HG03095 (cell line): ENCODE measurements around the gene CATSPERE.
A peak's percentile ranks its signal among the peaks of the same experiment; 100 is the strongest.

Experiments used
- ATAC-seq: cut with Tn5 transposase; IDR thresholded peaks from one replicate; pipeline ENCODE4 v1.9.1; 2021; ENCODE audit warnings: moderate library complexity; ENCODE audit not compliant: unreplicated experiment

The CATSPERE gene

DNA sequence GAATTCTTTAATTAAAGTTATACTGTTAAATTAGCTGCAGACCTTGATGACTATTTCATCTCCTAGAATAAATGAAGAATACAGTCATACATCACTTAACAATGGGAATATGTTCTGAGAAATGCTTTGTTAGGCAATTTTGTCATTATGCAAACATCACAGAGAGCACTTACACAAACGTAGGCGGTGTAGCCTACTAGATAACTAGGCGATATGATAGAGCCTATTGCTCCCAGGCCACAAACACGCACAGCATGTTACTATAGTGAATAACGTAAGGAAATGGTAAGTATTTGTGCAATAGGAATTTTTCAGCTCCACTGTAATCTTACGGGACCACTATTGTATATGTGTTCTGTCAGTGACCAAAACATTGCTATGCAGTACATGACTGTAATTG, 154.2 kb downstream of the CATSPERE start:
- no peak for ATAC-seq

DNA sequence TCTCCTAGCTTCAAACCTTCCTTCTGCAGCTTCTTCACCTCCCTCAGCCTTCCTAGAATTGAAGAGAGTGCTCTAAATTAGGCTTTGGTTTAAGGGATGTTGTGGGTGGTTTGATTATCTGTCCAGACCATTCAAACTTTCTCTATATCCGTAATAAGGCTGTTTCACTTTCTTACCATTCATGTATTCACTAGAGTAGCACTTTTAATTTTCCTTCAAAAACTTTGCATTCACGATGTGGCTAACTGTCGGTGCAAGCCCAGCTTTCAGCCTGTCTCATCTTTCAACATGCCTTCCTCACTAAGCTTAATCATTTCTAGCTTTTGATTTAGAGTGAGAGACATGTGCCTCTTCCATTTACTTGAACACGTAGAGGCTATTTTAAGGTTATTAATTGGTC, 165.6 kb downstream of the CATSPERE start:
- ATAC-seq, result no peak

DNA sequence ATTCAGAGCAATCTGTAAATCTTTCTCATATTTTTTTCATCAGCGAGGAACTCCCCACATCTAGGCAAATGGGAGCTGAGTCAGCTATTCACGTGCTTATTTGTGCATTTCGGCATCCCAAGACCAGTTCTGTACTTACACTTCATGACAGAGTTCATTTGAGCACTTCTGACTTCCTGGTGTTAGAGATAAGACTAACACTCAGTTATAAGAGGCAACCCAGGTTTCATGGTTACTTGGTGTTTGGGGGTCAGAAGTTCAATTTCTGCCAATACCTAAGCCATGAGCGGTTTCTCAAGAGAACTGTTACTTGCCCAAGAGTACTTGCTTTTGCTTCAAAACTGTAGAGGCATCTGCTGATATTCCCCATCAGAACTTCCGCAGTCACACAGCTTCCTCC, 167.7 kb downstream of the CATSPERE start:
- no peak for ATAC-seq

DNA sequence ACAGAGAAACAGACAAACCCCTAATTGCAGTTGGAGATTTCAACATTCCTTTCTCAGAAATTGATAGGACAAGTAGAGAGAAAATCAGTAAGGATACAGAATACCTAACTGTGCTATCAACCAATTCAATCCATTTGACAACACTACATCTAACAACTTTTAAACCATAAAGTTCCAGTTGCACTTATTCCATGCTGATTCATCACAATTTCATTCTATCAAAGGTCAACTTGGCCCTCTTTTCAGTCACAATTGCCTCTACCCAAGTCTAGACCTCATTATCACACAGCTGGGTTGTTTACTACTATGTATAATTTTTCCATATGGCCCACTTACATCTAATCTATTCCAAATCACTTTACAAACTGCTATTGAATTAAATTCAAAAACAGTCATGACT, 172.1 kb downstream of the CATSPERE start:
- ATAC-seq, result no peak

DNA sequence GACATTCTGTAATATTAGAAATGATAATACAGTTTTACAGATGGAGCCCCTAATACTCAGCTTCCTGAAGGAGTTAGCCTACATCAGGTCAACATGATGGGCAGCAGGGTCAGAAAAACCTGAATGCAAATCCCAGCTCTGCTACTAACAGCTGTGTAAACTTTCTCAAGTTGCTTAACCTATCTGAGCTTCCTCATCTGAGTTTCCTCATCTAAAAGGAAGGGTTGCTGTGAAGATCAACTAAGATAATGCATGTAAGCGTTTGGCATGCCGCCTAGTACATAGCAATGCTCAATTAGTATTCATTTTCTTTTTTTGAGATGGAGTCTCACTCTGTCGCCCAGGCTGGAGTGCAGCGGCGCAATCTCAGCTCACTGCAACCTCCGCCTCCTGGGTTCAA, 173.5 kb downstream of the CATSPERE start:
- no peak for ATAC-seq

DNA sequence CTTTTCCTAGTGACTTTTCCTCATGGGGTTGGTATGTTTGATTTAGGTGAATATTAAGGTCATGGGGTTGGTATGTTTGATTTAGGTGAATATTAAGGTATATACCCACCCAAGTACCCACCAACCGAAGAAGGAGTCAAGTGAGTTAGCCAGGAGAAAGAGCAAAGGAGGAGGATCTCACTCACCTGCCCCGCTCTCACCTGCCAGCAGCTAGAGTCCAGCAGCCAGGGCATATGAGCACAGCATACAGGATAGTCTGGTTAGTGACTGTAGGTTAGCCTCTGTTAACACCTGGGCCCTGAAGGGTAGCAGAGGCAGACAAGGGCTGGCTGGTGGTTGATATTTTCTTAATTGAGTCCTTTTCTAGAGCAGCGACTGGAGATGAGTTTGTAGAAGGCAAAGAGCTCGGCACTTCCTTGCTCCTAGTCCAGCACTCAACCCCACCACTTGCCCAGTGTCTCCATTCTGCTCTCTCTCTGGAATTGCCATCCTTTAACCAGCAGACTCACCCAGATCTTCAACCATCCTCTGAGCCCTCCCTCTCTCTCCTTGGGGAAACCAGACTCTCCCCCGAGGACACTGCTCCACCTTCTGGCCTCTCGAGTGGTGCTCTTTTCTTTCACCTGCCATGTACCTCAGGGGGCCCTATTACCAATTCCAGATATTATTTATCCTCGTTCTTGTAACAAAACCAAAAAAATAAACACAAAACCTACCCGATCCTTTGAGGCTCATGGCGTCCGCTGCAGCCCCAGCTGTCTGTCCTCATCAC, 175.6 kb downstream of the CATSPERE start:
- no peak for ATAC-seq

DNA sequence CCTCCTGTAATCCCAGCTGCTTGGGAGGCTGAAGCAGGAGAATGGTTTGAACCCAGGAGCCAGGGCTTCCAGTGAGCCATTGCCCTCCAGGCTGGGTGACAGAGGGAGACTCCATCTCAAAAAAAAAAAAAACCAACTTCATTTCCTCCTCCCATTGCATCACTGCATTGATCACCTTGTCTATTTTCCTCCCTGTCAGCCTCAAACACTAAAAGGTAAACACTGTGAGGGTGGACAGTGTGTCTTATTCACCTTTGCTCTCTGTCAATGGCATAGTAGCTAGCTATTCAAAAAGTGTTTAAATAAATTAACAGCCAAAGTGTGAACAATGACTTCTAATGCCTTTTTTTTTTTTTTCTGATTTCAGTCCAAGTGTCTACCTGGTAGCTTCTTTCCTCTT, 178.5 kb downstream of the CATSPERE start:
- no peak for ATAC-seq

DNA sequence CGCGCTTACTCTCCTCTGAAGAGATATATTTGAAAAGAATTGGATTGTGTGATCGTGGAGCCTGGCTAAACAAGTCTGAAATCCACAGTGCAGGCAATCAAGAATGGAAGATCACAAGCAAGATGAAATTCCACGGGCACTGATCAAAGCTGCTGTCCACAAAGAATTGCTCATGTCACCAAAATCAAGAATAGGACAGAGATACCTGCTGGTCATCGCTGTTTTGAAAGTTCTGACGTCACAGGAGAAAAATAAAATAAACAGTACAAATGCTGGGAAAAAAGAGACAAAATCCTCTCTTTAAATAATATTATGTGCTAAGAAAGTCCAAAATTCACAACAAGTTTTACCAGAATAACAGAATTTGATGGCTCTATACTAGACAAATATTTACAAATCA, 179.8 kb downstream of the CATSPERE start:
- no peak for ATAC-seq

DNA sequence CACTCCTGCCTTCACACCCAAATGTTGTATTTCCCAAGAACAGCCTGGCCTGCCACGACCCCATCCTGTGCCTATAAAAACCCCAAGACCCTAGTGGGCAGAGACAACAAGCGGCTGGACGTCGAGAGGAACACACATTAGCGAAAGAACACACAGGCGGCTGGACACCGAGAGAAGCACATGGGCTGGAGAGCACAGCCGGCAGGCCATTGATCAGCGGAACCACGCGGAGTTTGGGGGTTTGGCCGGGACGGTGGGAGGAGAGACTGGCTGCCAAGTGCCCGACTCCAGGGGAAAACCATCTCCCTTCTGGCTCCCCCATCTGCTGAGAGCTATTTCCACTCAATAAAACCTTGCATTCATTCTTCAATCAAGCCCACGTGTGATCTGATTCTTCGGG, 181.5 kb downstream of the CATSPERE start:
- no peak for ATAC-seq

DNA sequence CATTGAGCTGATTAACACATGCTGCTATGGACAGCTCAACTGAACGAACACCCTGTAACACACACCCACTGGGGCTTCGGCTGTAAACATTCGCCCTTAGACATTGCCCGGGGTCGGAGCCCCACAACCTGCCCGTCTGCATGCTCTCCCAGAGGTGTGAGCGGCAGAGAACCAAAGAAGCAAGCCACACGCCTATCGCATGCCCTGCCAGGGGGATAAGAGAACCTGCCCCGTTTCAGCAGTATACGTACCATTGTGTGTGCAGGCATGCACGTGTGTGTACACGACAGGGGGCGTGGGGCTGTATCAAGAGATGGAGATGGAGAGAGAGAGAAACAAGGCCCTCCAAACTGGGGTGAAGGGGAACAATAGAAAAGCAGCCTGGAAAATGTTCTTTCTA, 181.9 kb downstream of the CATSPERE start:
- no peak for ATAC-seq

DNA sequence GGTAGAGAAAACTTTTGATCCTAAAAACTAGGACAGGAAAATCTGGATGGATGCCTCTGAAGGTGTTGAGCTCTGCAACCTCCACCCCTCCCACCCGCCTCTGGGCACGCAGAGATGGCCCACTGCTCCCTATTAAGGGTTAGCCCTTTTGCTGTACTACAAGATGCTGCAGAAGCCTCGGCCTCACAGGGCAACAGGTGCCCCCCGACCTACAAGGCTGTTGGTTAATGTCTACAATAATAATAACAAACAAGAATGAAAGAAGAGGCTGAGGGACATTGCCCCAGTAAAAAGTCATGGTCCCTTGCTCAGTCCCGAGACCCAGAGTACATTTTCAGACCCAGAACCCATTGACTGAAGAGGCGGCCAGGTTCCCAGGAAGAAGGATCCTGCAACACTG, 184.3 kb downstream of the CATSPERE start:
- no peak for ATAC-seq

DNA sequence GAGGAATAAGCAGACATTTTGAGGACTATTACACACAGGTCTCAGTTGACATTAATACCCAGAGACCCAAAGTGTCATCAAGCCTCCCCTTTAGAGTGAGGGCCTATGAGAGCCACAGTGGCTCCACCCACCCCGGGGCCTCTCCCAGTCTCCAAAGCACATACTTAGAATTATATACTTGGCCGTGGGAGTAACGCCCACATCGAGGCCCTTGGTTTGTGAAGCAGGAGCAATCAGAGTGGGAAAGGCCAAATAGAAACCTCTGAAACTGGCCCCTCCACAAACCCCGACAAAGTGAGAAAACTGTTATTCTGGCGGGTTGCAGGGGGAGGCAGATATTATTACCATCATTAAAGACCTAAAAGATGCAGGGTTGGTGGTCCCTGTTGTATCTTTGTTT, 184.8 kb downstream of the CATSPERE start:
- ATAC-seq, result no peak

DNA sequence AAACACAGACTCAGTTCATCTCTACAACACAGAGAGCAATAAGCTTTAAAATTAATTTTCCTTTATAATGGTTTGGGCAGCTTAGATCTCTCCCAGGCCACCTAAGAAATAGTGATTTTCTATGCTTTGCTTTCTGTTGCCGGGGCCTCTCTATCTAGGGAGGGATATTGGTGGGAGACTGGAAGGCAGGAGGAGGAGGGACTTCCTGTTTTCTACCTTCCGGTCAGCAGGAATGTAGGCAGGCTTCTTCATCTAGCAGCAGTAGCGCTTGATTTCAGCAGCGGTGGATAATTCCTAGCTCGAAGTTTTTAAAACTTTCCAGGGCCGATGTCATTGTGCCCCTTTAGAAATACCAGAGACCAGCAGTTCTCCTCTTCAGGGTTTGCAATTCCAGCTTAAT, 186.7 kb downstream of the CATSPERE start:
- ATAC-seq, result no peak

DNA sequence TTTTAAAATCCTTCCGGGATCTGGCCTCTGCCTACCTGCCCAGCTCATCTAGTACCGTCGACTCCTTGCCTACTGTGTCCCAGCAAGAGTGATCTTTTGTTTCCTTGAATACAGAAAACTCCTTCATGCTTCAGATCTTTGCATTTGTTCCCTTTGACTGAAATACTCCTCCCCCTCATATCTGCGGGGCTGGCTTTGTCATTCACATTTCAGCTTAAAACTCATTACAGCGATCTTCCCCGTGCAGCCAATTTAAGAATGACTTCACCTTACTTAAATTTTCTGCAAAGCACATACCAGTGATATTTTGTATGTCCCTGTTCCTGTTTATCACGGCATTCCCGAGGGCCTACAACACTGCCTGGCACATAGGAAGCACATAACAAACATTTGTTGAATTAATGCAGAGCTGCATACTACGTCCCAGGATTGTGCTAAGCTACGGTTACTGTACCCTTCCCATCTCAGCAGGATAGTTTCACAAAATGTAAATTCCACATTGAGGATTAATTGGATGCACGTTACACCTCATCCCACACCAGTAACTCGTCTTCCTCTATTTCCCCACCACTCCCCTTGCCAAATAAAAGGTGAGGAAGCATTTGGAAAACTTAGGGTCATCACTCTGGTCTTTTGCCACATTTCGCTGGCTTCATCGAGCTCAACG, 191.0 kb downstream of the CATSPERE start:
- ATAC-seq, result no peak

DNA sequence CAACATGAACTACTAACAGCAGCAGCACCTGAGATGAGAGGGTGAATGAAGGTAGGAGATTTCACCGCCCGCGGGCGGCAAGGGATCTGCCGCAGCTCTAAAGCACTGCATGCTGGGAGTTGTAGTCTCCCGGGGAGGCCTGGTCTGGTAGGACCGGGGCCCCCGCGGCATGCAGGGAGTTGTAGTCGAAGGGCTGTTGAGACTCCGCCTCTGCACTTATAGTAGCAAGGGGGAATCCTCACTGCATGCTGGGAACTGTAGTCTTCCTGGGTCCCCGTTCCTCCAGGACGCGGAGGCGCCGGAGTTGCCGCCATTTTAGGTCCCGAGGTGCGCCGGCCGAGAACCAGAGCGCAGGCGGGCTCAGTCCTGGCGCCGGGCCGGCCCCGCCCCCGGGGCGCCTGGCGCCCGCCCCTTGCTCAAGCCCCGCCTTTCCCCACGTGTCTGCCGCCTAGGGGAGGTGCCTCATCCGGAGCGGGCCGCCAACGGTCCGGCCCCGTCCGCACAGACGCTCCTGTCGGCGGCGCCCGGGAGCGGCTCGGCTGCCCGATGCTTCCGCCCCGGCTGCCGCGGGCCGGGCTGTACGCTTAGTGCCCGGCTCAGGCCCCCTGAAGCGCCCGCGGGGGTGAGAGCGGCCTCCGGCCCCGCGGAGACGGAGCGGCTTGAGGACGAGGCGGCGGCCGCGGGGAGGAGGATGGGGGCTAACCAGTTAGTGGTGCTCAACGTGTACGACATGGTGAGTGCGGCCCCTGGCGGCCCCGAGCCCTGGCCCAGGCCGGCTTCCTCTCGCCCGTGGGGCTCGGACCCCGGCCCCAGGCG, 191.8 kb downstream of the CATSPERE start, which contains the start of gene DESI2:
DESI2 (plus strand) TSS at position 504 of the 816 bp plus-strand sequence; CDS start at position 692, 188 bp downstream.
- peak; percentile 95 for ATAC-seq

DNA sequence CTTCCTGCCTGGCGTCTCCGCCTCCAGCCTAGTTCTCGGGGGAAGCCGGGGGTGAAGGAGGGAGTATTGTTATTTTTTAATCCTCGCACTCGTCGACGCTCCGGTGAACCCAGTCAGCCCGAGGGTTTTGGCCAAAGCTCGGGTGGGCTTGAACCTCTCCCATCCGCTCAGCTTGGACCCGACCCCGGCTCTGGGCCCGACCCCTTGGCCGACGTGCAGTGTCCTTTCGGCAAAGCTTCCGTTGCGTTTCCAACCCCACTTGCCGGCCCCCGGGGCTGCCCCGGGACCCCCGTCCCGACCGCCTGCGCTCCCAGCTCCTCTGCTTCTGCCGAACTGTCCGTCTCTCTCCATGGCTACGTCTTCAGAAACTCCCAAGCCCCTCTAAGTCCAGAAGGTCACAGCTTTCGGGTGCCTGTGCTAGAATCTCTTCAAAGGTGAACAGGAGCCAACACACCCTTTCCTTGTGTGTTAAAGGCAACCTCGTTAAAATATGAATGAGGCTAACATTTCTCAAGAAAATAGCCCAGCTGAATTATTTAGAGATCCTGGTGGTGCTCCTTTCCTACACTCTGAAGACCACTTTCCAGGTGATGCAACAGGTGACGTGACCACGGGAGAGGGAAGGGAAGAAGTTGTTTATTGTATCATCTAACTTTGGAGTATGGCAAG, 192.5 kb downstream of the CATSPERE start:
- ATAC-seq, result no peak

DNA sequence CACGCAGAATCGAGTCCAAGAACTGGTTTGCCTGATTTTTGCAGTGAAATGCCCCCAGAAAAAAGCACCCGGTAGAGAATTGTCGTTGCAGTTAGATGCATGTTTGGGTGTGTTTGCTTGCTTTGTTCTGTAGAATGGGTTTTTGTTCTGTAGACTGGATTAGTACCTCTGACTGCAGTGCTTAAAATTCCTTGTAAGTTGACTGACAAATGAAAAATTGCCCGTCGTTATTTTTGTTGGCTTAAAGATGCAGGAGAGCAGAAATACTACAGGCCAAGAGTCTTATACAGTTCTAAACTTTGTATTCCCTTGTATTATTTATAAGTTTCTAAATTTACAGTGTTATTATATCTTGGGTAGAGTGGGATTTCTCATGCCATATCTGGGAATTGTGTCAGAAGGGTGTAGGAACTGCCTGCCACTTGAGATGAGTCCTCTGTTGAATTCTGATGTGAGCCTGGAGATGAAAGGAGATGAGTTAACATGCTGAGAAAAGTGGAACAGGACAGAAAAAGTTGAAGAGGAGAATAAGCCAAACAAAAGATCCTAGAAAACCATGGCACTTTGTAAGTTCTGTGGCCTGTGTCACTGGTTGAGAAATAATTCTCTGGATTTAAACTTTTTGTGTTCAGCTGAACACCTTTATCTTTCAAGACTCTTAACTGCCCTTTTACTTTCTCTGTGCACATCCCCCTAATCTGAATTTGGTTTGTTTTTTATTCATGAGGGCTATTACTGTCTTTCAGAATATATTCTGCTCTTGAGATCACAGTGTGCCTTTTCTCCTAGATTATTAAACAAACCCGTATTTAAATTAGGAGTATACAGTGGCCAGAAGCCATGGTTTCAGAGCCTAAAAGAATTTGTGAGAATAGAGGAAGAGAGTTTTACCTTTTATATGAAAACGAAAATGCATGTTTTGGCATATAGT, 193.3 kb downstream of the CATSPERE start:
- no peak for ATAC-seq

DNA sequence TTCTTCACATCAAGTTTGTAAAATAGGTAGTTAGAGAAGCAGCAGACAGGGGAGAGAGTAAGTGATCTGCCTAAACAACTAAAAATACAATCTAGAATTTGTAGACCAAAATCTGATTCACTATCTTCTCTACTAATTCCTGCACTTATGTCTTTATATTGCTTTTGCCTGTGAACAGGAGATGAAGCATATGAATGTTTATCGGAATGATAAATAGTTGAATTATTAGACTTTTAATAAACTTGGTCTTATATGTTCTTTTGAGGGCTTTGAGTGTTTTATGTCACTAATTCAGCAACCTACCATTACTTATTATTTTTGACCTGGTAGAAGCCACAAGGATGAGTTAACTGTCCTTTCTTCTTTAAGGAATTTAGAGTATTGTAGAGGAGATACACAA, 194.1 kb downstream of the CATSPERE start:
- ATAC-seq, result no peak

DNA sequence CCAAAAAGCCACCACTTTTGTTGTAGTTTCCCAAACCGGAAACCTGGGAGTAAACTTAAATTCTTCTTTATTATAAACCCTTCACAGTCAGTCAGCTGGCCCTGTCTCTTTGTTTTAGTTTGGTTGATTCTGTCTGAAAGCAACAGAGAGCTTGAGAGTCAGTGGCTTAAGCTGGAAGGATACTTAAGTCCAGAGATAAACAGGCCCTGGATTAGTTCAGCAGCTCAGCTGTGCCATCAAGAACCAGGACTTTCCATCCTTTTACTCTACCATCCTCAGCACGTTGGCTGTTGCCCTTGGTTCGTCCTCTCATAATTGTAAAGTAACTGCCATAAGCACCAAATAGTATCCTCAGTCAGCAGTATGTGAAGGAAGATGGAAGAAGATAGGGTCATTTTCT, 196.3 kb downstream of the CATSPERE start:
- ATAC-seq, result no peak

DNA sequence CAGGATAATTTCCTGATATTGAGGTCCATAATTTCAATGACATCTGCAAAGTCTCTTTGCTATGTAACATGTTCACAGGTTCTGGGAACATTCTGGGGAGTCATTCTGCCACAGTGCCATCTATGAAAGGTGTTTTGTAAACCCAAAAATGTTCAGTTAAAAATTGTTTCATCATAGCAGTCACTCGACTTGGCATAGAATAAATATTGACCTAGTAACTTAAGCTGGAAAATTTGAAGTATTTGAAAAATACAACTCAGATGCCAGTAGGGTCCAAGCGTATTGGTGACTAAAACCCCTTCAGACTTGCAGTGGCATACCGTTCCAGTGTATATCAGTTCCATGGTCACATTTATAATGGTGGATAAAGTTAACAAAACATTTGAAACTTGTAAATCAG, 198.6 kb downstream of the CATSPERE start:
- ATAC-seq, result no peak
